Activated naive CD8-positive, alpha-beta T cell treated with anti-CD3 and anti-CD28 coated beads, Interleukin-2, amount 50 U/mL, for 24 hours (primary cell): Measurements from ENCODE around the gene GBP6.
"Not testable (repeated sequence)": the region's sequence is repeated elsewhere in the genome, so short reads cannot be mapped to it uniquely, and the experiment has no call there.

ENCODE experiments used
- ATAC-seq: fragments of 150-1000 bp; cut with Tn5 transposase; one replicate; pipeline ENCODE4 v1.10.0; 2021
- DNase-seq: peaks from one replicate; pipeline ENCODE4 v3.0.0; 2021
- H3K27ac Mint-ChIP-seq: one replicate; pipeline ENCODE4 v1.8.0; 2021; ENCODE audit warnings: mild to moderate bottlenecking, mixed read lengths
- H3K27me3 Mint-ChIP-seq: one replicate; pipeline ENCODE4 v1.8.0; 2021; ENCODE audit warnings: mixed read lengths
- H3K36me3 Mint-ChIP-seq: one replicate; pipeline ENCODE4 v1.8.0; 2021; ENCODE audit warnings: low read depth, mixed read lengths
- H3K4me1 Mint-ChIP-seq: one replicate; pipeline ENCODE4 v1.8.0; 2021; ENCODE audit warnings: mixed read lengths
- H3K4me3 Mint-ChIP-seq: one replicate; pipeline ENCODE4 v1.8.0; 2021; ENCODE audit warnings: mild to moderate bottlenecking, moderate library complexity, mixed read lengths
- H3K9me3 Mint-ChIP-seq: one replicate; pipeline ENCODE4 v1.8.0; 2021; ENCODE audit warnings: mixed read lengths

Gene GBP6

DNA sequence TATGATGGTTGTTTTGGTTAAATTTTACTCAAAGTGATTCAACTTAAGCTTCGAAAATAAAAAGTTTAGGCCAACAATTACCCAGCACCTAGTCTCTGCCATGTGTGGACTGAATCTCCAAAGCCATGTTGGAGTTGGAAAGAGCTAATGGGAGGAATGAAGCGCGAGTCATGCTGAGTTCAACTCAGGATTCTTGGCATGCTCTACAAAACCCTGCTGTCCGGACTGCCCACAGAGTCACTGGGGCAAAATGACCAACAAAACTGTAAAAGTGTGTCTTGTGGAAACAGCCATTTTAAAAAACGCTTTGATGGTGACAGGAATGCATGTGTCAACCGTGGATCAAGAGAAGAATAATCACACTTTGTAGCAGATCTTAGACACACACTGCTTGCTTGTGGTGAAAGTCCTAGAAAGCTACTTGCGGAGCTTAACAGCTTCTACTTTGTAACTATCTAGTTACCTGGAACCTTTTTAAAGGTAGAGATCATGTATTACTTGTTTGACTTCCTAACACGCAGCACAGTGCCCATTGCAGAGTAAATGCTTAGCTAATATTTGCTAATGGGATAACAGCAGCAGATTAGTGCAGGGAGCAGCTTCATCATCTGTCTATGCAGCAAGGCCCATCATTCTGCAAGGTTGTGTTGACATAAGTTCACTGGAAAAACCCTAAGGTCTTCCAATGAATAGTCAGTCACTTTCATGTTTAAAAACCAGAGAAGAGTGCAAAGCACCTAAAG, 7.0 kb upstream of the GBP6 start:
- H3K36me3 Mint-ChIP-seq = no peaks in the 10 kb centered on the region
- no peaks in the 10 kb centered on the region for H3K9me3 Mint-ChIP-seq
- H3K27me3 Mint-ChIP-seq = peaks cover 3% of the 10 kb centered on the region
- H3K4me3 Mint-ChIP-seq = peak overlapping the region; percentile 45
- DNase-seq = no peak
- peak; percentile 35 for ATAC-seq
- H3K27ac Mint-ChIP-seq = peak overlapping the region; percentile 67
- H3K4me1 Mint-ChIP-seq = peaks cover 46% of the 10 kb centered on the region

DNA sequence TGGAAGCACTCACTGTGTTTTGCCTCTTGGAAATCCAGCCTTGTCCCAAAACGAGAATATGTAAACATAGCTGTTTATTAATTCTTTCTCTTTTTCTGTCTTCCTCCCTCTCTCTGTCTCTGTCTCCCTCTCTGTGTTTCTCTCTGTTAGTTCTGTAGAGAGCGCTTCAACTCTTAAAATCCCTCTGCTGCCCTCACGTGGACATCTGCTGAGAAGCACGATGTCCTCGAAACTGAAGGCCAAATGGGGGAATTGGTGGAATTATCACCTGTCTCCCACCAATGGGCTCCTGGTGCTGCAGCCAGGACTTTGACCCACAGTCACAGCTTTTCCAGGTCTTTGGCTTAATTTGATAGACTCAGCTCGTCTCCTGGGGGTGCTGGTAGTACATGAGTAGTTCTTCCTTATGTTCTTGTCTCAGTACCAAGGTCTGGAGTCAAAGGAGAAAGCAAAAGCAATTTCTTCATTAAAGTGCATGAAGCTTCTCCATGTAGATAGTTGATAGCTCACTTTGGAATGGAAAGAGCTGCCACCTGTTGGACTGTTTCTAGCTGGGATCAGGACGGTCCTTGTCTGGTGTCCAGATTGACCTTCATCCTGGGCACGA, 5.5 kb upstream of the GBP6 start:
- H3K27ac Mint-ChIP-seq = peak overlapping the region; percentile 52
- H3K4me3 Mint-ChIP-seq = peak overlapping the region; percentile 33
- H3K9me3 Mint-ChIP-seq = no peaks in the 10 kb centered on the region
- peaks cover 49% of the 10 kb centered on the region for H3K4me1 Mint-ChIP-seq
- no peaks in the 10 kb centered on the region for H3K36me3 Mint-ChIP-seq
- DNase-seq (peak; percentile 84), ATAC-seq (peak; percentile 71)
- H3K27me3 Mint-ChIP-seq = peaks cover 5% of the 10 kb centered on the region

DNA sequence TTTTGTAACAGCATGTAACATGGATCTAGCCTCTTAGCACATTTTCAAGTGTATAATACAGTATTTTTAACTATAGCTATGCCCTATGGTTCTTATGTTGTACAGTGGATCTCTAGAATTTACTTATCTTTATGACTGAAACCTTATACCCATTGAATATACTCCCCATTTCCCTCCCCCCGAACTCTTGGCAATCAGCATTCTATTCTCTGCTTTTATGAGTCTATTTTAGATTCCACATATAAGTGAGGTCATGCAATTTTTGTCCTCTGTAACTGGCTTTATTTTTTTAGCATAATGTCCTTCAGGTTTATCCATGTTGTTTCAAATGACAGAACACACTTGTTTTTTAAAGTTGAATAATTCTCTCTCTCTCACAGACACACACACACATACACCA, 3.1 kb upstream of the GBP6 start:
- Mint-ChIP-seq H3K4me3 (no peak overlapping the region), H3K27me3 (peaks cover 5% of the 10 kb centered on the region), H3K4me1 (peaks cover 43% of the 10 kb centered on the region), H3K27ac (no peak overlapping the region), H3K36me3 (no peaks in the 10 kb centered on the region), H3K9me3 (no peaks in the 10 kb centered on the region)
- no peak for ATAC-seq
- DNase-seq = no peak

DNA sequence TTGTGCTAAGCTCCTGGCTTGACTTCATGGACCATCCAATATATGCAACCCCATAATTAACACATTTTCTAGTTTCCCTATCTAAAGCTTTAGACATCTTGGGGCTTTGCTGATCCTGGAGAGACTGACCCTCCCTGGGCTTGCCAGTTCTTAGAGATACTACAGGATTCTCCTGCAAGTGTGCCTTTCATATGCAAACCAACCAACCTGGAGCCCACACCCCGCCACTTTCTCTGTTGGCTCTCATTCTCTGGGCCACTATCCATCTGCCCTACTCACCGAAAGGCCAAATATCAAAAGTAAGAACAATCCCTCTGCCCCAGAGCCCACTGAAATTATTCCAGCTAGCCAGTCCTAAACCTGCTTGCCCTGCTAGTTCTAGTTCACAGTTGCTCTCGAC, 2.2 kb upstream of the GBP6 start:
- ATAC-seq (no peak), DNase-seq (no peak)
- peaks cover 37% of the 10 kb centered on the region for H3K4me1 Mint-ChIP-seq
- H3K4me3 Mint-ChIP-seq = no peak overlapping the region
- H3K27ac Mint-ChIP-seq = no peak overlapping the region
- H3K36me3 Mint-ChIP-seq = no peaks in the 10 kb centered on the region
- peaks cover 5% of the 10 kb centered on the region for H3K27me3 Mint-ChIP-seq
- H3K9me3 Mint-ChIP-seq = no peaks in the 10 kb centered on the region

DNA sequence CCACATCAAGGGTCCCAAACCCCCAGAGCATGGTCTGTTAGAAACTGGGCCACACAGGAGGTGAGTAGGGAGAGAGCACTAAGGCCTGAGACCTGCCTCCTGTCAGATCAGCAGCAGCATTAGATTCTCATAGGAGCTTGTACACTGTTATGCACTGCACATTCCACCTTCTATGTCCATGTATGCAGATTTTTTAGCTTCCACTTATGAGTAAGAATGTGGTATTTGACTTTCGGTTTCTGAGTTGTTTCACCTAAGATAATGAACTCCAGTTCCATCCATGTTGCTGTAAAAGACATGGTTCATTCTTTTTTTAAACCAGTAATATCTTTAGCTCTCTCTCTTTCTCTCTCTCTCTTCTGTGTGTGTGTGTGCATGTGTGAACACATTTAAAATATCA, 663 bp upstream of the GBP6 start:
- Mint-ChIP-seq H3K4me3 (peak overlapping the region; percentile 15), H3K27me3 (peaks cover 5% of the 10 kb centered on the region), H3K27ac (peak overlapping the region; percentile 4), H3K9me3 (no peaks in the 10 kb centered on the region), H3K36me3 (no peaks in the 10 kb centered on the region), H3K4me1 (peaks cover 21% of the 10 kb centered on the region)
- peak; percentile 92 for ATAC-seq
- DNase-seq = no peak

- Mint-ChIP-seq H3K9me3 (no peaks in the 10 kb centered on the region), H3K36me3 (no peaks in the 10 kb centered on the region), H3K4me3 (no peak overlapping the region), H3K4me1 (peaks cover 14% of the 10 kb centered on the region), H3K27me3 (peaks cover 2% of the 10 kb centered on the region), H3K27ac (no peak overlapping the region)
- DNase-seq (no peak), ATAC-seq (no peak)
Observed at GRCh38 chr1:89364954-89365550, 1.2 kb downstream of the GBP6 start.

DNA sequence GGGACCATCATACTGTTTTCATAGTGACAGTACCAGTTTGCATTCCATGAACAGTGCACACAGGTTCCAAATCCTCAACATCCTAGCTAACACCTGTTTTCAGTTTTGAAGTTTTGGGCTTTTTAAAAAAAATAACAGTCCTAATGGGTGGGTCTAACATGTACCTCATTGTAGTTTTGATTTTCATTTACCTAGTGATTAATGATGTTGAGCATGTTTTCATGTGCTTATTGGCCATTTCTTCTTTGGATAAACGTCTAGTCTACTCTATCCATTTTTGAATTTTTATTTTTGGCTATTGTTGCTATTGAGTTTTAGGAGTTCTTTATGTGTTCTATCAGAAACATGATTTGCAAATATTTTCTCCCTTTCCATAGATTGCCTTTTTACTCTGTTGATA, 3.4 kb downstream of the GBP6 start:
- Mint-ChIP-seq H3K4me3 (no peak overlapping the region), H3K9me3 (no peaks in the 10 kb centered on the region), H3K36me3 (no peaks in the 10 kb centered on the region), H3K4me1 (peaks cover 14% of the 10 kb centered on the region), H3K27me3 (peaks cover 2% of the 10 kb centered on the region), H3K27ac (no peak overlapping the region)
- ATAC-seq (no peak), DNase-seq (no peak)

DNA sequence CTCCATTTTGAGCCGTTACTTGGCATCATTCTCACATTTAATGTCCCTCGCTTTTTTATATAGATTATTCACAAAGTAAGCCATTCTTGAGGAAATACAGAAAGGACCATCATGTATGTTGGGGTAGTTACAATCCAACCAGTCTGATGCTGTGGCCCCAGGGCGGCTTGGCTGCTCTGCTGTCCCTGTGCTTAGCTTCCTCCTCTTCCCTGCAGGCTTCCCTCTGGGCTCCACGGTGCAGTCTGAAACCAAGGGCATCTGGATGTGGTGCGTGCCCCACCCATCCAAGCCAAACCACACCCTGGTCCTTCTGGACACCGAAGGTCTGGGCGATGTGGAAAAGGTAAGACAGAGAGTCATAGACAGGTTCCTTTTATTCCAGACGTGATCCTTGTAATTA, 5.5 kb downstream of the GBP6 start:
- no peak overlapping the region for H3K4me3 Mint-ChIP-seq
- ATAC-seq = no peak
- no peak overlapping the region for H3K27ac Mint-ChIP-seq
- peaks cover 2% of the 10 kb centered on the region for H3K4me1 Mint-ChIP-seq
- DNase-seq = no peak
- H3K36me3 Mint-ChIP-seq = peaks cover 4% of the 10 kb centered on the region
- H3K27me3 Mint-ChIP-seq = no peaks in the 10 kb centered on the region
- H3K9me3 Mint-ChIP-seq = peaks cover 4% of the 10 kb centered on the region

DNA sequence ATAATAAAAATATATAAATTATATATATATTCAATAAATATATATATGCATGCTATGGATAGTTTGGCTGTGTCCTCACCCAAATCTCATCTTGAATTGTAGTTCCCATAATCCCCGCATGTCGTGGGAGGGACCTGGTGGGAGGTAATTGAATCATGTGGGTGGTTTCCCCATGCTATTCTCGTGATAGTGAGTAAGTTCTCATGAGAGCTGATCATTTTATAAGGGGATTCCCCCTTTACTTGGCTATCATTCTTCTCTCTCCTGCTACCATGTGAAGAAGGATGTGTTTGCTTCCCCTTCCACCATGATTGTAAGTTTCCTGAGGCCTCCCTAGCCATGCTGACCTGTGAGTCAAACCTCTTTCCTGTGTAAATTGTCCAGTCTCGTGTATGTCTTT, 10.0 kb downstream of the GBP6 start:
- not testable (repeated sequence) for DNase-seq, H3K36me3 Mint-ChIP-seq, H3K4me1 Mint-ChIP-seq, ATAC-seq, H3K27ac Mint-ChIP-seq, H3K27me3 Mint-ChIP-seq, H3K4me3 Mint-ChIP-seq
- H3K9me3 Mint-ChIP-seq = peaks cover 14% of the 10 kb centered on the region

DNA sequence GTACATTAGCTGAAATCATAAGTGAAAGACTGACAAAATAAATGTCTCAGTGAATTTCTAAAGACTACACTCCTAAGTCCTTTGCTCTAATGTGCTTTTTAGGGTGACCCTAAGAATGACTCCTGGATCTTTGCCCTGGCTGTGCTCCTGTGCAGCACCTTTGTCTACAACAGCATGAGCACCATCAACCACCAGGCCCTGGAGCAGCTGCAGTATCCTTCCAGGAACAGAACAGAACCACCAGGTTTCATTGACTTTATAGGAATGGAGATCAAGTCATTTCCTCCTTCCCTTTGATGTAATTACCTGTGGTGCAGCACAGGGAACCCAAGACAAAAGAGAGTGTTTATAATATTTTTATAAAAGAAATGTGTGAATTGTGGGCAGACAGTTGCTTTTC, 14.1 kb downstream of the GBP6 start:
- no peak overlapping the region for H3K27ac Mint-ChIP-seq
- peaks cover 14% of the 10 kb centered on the region for H3K9me3 Mint-ChIP-seq
- no peak for DNase-seq
- H3K4me3 Mint-ChIP-seq = no peak overlapping the region
- no peaks in the 10 kb centered on the region for H3K27me3 Mint-ChIP-seq
- ATAC-seq = no peak
- H3K36me3 Mint-ChIP-seq = peaks cover 2% of the 10 kb centered on the region
- H3K4me1 Mint-ChIP-seq = peaks cover 11% of the 10 kb centered on the region

- Mint-ChIP-seq H3K4me1 (peaks cover 9% of the 10 kb centered on the region), H3K4me3 (no peak overlapping the region), H3K27ac (no peak overlapping the region), H3K36me3 (peaks cover 3% of the 10 kb centered on the region), H3K27me3 (peaks cover 2% of the 10 kb centered on the region), H3K9me3 (no peaks in the 10 kb centered on the region)
- ATAC-seq (no peak), DNase-seq (no peak)
Observed at GRCh38 chr1:89381618-89382017, 17.8 kb downstream of the GBP6 start.

DNA sequence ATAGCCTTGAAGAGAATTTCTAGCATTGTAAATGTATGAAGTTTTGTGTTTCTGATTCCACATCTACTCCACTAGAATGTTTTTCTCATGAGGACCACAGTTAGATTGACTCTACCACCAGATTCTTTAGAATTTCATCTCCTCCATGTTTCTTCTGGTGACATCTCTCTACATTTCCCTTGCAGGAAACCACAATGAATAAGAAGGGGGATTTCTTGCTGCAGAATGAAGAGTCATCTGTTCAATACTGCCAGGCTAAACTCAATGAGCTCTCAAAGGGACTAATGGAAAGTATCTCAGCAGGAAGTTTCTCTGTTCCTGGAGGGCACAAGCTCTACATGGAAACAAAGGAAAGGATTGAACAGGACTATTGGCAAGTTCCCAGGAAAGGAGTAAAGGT, 18.6 kb downstream of the GBP6 start:
- no peaks in the 10 kb centered on the region for H3K9me3 Mint-ChIP-seq

GRCh38 chr1:89383185-89383584, 19.3 kb downstream of the GBP6 start:
- Mint-ChIP-seq H3K27ac (no peak overlapping the region), H3K4me1 (peaks cover 9% of the 10 kb centered on the region), H3K36me3 (peaks cover 5% of the 10 kb centered on the region), H3K9me3 (no peaks in the 10 kb centered on the region), H3K27me3 (peaks cover 2% of the 10 kb centered on the region), H3K4me3 (no peak overlapping the region)
- DNase-seq = no peak
- ATAC-seq = no peak

More for the DNA sequence above, 18.6 kb downstream of the GBP6 start:
- Mint-ChIP-seq H3K27me3 (peaks cover 2% of the 10 kb centered on the region), H3K27ac (no peak overlapping the region), H3K4me1 (peaks cover 9% of the 10 kb centered on the region), H3K4me3 (no peak overlapping the region), H3K36me3 (peaks cover 3% of the 10 kb centered on the region)
- DNase-seq (no peak), ATAC-seq (peak; percentile 69)

DNA sequence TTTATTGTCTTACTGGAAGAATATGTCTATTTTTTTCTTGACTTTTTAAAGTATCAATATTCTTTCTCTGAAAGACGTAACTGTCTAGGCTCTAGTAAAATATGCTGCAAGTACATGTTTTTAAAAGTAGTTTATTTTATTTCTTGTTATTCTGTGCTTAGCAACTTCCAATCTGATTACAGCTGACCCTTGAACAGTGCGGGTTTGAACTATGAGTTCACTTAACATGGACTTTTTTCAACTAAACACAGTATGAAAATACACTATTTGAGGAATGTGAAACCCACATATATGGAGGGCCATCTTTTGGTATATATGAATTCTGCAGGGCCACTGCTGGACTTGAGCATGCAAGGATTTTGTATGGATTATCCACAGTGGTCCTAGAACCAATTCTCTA, 26.8 kb downstream of the GBP6 start:
- peaks cover 2% of the 10 kb centered on the region for H3K27me3 Mint-ChIP-seq

GRCh38 chr1:89391686-89392085, 27.8 kb downstream of the GBP6 start:
- ATAC-seq (no peak), DNase-seq (no peak)
- no peak overlapping the region for H3K27ac Mint-ChIP-seq
- H3K9me3 Mint-ChIP-seq = peaks cover 12% of the 10 kb centered on the region
- no peak overlapping the region for H3K4me3 Mint-ChIP-seq
- no peaks in the 10 kb centered on the region for H3K4me1 Mint-ChIP-seq
- H3K27me3 Mint-ChIP-seq = no peaks in the 10 kb centered on the region
- peaks cover 2% of the 10 kb centered on the region for H3K36me3 Mint-ChIP-seq

More for the DNA sequence above, 26.8 kb downstream of the GBP6 start:
- Mint-ChIP-seq H3K36me3 (peaks cover 4% of the 10 kb centered on the region), H3K4me1 (no peaks in the 10 kb centered on the region), H3K4me3 (no peak overlapping the region), H3K9me3 (peaks cover 6% of the 10 kb centered on the region), H3K27ac (no peak overlapping the region)
- no peak for ATAC-seq
- DNase-seq = no peak
